GM21423 (cell line): ENCODE data around the gene MAJIN.
"Not testable (repeated sequence)": the region's sequence is repeated elsewhere in the genome, so short reads cannot be mapped to it uniquely, and the experiment has no call there.

Source experiments
- ATAC-seq: cut with Tn5 transposase; IDR thresholded peaks from one replicate; pipeline ENCODE4 v1.9.1; 2021; ENCODE audit warnings: mild to moderate bottlenecking, moderate library complexity; ENCODE audit not compliant: unreplicated experiment

MAJIN gene

DNA sequence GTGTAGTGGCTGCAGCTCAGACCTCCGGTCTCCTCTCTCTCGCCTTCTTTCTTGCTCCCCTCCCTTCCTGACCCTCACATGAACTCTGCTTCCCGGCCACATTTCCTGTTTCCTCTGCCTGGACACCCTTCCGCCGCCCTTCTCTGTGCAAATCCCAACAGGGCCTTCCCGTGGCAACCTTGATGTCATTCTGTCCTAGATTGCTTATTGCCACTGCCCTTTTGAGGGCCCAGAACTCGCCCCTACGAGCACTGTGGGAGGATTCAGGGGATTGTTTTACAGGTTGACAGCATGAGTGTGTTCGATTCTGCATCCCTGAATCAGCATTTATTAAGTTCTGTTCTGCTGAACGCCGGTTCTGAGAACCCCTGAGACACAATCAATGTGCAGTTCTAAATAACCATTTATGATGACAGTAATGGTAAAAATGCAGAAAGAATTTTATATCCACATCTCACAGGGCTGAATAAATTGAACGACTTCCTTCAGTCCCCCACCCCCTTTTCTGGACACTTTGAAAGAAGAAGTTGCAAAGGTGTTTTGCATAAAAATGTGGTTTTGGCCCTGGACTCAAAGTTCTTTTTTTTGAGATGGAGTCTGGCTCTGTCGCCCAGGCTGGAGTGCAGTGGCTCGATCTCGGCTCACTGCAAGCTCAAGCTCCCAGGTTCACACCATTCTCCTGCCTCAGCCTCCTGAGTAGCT lies 18.5 kb upstream of the MAJIN start:
- ATAC-seq = no peak

DNA sequence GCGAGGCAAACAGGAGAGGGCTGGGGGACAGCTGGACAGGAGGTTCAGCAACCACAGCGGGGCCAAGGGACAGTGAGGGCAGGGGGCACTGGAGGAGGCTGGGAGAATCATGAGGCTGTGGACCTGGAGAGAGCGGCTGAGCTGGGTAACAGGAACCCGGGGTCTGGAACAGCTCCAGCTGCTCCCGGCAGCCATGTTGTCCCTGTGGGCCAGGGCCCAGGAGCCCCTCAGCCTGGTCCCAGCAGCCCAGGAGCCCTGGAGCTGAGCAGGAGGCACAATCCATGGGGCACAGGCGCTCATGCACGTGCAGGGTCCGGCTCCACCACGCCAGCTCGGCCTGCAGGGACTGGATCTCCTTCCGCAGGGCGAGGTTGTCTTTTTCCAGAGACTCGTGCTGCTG lies 17.5 kb upstream of the MAJIN start:
- ATAC-seq = no peak

DNA sequence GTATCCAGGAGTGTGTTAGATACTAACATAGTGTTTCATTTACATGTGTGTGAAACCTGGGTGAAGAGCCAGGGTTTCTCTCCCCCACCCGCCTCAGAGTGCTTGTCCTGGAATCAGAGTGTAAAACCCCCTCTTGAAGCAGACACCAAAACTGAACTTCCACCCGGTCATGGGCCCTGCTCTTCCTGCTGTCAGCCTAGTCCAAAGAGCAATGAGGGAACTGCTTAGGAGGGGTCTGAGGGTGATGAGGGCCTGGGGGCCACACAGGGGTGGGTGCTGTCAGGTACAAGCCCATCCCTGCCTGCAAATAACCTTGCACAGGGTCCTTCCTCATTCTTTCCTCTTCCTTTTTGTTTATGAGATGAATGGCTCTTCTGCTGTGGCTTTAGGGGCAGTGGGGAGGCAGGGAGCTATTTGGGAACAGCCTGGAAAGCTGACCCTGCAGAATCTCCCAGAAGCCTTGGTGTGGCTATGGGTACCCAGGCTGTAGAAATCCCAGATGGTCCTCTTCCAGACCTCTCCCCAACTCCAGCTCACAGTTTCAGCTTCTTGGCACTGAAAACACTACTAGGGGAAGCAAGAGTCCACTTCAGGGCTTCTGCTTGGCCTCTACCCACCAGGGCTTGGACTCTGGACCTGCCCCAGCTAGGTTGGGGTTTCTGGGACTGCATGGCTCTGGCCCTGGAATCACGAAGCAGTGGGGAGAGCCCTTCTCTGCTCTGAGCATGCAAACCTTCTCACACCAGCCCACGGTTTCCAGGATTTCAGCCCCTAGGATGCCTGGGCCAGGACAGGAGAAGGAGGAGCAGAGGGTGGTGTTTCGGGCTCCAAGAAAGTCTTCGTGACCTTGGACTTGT lies 16.3 kb upstream of the MAJIN start:
- no peak for ATAC-seq

DNA sequence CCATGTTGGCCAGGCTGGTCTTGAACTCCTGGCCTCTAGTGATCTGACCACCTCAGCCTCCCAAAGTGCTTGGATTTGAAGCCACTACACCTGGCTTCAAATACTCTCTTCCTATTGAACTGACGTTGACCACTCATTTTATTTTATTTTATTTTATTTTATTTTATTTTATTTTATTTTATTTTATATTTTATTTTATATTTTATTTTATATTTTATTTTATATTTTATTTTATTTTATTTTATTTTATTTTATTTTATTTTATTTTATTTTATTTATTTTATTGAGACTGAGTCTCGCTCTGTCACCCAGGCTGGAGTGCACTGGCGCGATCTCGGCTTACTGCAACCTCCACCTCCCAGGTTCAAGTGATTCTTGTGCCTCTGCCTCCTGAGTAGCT lies 11.4 kb upstream of the MAJIN start:
- not testable (repeated sequence) for ATAC-seq

DNA sequence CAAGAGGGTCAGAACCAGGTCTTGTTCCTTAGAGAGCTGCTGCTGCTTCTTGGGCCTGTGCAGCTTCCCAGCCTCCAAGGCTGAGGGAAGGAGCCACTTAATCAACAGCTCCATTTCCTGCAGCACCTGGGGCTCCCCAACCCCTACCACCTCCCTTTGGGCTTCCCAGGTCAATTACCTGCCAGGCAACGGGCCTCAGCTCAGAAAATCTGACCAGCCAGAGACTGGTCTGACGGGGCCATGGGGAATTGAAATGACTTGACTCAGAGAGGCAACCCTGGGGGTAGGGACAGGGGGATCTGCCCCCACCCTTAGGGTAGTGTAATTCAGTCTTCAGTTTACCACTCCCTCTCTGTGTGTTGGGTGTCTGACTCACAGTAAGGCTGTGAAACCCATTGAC lies 4.7 kb upstream of the MAJIN start:
- no peak for ATAC-seq

DNA sequence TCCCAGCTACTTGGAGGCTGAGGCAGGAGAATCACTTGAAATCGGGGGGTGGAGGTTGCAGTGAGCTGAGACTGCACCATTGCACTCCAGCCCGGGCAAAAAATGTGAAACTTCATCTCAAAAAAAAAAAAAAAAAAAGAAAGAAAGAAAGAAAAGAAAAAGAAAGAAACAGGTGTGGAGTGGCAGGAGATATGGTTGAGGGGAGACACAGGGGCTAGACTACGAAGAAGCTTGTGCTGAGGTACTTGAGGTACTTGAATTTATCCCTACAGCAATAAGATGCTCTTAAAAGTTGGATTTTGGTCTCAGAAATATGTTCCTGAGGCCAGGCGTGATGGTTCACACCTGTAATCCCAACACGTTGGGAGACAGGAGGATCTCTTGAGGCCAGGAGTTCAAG lies 2.2 kb upstream of the MAJIN start:
- ATAC-seq = no peak

DNA sequence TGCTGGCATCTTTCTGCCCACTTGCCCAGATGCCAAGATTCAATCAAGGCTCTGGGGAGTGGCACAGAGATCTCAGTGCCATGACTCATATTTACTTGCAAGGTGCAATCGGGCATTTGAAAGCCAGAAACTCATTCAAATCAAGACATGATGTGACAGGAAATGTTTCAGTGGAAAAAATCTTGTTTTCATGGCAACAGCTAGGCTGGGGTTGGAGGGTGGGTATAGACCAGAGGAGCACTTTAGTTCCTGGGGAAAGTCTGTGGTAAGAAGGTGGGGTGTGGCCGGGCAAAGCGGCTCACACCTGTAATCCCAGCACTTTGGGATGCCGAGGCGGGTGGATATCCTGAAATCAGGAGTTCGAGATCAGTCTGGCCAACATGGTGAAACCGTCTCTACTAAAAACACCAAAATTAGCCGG lies 1.2 kb downstream of the MAJIN start:
- ATAC-seq = no peak

DNA sequence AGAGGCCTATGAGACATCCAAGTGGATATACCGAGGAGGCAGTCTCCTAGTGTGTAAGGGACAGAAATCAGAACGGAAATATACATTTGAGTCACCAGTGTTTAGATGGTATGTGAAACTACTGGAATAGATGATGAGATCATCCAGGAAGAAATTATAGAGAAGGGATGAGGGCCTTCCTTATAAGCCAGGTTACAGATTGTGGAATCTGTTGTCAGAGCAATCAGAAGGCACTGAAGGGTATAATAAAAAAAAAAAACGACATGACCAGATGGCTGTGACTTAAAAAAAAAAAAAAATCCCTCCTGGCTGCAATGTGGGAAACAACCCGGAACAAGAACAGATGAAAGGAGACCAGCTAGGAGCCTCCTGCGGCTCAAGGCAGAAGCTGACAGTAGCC lies 2.7 kb downstream of the MAJIN start:
- ATAC-seq = no peak

DNA sequence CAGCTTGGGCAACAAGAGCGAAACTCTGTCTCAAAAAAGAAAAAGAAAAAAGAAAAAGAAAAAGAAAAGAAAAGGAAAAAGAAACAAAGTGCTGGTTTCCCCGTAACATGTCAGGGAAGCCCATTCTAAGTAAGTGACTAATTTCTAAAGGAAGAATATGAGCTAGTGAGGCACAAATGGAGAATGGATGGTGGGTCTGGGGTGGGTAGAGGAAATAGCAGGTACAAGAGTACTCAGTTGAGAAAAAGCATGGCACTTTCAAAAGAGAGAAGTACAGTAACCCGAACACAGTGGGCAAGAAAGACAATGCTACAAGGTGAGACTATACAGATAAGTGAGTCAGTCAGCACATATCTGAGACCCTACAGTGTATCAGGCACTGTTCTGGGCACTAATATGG lies 4.5 kb downstream of the MAJIN start:
- ATAC-seq = no peak

DNA sequence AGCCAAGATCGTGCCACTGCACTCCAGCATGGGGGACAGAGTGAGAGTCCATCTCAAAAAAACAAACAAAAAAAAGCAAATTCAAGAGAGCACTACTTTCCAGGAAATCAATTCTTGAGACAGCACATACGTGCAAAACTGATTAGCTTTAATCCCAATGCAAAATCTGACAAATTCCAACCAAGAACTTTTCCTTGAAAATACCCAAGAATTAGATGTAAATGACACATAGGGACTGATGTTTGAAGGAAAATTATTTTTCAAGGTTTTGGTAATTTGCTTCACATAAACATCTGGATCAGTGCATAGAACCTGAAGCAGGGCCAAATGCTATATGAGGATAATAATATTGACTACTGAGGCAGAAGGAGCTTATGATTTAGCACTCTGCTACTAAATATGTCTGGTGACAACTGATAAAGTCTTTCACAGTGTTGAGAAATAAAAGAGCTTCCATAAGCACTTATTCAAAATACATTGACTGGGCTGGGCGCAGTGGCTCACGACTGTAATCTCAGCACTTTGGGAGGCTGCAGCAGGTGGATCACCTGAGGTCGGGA lies 8.8 kb downstream of the MAJIN start:
- ATAC-seq = no peak

DNA sequence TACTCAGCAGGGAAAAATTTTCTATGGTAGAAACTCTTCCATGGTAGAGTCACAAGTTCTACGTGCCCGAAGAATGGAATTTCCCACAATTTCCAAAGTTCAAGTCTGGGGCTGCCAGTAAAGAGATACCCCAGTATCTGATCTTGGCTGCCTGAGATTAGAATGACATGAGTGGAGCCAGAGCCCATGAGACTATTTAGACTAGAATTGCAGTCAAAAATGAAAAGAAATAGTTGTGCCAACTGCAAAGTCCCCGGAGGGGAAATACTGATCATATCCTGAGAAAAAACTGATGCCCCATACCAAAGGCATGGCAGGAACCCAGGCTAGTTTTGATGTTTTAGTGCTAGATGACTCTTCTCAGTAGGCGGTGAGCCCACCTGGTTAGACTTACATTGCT lies 11.2 kb downstream of the MAJIN start:
- no peak for ATAC-seq

DNA sequence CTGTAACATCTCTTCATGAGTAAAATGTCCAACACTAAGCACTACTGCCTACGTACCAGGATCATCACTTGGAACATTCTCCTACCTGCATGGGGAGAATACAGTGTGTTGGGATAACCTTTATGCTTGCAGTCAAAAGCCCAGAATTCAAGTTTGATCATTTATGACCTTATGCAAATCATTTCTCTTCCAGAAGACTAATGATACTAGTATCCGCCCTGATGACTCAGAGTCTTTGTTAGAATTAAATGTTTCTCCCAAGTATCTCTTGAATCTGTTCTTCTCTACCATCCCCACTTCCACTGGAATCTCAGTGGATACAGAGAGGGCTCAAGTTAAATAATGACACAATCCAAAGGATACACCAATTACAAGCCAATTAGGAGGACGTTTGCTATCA lies 12.4 kb downstream of the MAJIN start:
- no peak for ATAC-seq

DNA sequence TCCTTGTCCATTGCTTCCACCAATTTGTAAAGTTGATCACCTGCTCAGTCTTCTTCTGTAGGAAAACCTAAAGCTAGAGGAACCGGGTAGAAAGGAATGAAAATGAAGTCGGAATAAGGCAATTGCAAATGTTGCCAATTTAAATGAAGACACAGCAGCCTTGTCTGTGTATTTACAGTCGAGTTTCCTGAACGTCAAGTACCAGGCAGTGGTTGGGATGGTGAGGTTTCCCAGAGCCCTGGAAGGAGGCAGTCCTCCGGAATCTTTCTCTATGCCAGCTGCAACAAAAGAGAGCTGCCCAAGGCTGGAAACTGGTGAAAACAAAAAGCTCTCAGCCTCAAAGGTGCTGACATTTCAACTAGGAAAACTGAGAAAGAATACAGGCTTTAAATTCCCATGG lies 17.7 kb downstream of the MAJIN start:
- ATAC-seq = no peak

DNA sequence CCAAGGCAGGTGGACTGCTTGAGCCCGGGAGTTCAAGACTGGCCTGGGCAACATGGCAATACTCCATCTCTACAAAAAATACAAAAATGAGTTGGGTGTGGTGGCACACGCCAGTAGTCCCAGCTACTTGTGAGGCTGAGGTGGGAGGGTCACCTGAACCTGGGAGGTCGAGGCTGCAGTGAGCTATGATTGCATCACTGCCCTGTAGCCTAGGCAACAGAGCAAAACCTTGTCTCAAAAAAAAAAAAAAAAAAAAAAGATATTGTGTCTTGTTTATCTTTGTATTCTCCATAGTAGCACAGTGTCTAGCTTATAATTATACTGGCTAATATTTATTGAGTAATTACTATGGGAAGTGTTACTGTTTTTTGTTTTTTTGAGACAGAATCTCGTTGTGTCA lies 20.4 kb downstream of the MAJIN start:
- ATAC-seq = no peak

DNA sequence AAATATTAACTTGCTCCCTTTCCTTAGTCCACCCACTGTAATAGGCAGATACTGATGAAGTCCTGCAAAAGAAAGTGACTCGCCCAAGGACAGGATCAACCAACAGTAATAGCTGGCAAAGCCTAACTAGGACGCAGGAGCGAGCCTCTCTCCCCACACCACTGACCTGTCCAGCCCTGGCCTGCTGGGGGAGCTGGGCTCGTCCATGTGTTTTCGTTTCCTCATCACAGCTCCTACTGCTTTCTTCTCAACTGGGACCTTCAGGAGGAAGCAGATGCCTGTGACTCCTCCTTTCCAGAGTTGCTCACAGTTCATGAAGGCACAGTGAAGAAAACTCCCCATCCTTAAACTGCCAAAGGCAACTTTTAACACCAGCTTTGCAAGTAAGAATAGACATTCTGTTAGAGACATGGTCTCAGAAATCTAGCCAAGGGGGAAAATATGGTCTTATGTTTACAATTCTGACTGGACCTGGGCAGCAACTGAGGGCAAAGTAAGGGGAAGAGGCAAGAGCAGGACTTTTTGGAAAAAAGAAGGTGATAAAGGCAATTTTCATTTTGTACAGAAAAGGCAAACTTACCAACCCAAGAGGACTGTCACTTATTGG lies 24.6 kb downstream of the MAJIN start:
- no peak for ATAC-seq

DNA sequence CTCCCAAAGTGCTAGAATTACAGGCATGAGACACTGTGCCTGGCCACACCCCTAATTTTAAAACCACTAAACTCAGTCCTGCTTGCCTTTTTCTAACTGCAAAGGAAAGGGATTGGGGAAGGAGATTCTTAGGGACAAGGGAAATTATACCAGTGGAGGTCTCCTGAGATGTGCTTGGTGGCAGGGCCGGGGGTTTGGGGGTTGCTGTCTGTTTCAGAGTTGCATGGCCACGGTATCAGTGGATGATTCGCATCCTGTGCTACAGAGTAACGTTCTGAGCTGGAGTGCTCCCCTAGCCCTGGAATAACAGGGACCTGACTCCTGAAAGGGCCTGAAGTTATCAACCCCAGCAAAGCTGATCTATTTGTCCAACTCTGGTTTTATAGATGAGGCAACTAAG lies 35.4 kb downstream of the MAJIN start:
- ATAC-seq = no peak

DNA sequence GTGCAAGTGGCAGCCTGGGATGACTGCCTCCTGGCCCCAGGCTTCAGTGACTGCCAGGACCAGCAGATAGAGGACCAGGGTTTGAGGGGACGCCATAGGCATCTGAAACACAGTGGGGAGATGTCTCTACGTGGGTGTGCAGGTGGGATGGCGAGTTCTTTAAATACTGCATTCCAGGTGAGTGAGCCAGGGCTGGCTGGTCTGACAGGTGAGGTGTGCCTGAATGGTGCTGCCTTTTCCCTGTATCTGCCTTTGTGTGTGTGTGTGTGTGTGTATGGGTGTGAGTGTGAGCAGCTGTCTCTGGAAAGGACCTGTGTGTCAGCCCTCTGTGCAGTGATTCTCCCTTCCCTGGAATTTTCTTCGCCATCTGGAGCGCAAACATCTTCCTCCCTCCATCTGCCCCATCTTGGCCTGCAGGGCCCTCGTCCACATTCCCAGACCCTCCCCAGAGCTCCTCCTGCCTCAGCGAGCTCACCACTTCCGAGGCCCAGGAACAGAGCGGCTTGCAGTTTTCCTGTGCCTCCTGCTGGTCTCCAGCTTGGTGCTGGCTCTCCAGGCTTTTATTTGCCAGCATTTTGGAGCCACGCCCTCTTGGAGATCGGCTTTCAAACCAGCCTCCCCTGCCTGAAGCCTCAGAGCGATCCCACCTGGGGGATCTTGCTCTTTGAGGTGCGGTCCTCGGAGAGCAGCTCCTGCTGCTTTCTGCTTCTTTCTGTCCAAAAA lies 36.4 kb downstream of the MAJIN start, which contains the start of gene GPHA2:
TSS of gene GPHA2 (minus strand) at position 535 of the 723 bp plus-strand sequence. CDS start at position 102, 433 bp downstream.
- no peak for ATAC-seq

DNA sequence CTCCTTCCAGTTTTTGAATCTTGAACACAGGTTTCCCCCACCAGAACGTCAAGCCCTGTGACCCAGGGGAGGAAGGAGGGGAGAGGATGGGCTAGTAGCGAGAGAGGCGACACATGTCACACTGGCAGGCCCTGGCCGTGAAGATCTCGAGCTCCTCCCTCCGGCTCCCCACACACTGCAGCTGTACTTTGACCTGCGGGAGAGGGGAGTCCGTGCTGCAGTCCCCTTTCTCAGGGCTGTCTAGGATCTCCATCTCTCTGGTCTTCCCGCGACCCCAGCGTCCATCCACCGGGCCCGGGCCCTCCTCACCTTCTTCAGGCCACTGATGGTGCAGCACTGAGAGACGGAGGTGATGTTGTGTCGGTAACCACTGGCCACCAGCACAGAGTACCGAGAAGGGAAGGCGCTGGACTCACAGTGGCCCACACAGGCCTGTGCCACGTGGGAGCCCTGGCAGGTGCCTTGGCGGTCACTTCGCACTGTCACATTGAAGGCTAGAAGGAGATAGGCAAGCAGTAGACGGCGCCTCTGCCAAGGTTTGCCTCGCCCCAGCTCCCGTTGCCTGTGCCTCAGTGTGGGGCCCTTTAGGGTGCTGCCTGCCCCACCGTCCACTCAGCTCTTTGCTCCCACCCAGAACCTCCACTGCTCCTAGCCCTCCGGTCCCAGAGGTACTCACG lies 37.1 kb downstream of the MAJIN start:
- no peak for ATAC-seq

DNA sequence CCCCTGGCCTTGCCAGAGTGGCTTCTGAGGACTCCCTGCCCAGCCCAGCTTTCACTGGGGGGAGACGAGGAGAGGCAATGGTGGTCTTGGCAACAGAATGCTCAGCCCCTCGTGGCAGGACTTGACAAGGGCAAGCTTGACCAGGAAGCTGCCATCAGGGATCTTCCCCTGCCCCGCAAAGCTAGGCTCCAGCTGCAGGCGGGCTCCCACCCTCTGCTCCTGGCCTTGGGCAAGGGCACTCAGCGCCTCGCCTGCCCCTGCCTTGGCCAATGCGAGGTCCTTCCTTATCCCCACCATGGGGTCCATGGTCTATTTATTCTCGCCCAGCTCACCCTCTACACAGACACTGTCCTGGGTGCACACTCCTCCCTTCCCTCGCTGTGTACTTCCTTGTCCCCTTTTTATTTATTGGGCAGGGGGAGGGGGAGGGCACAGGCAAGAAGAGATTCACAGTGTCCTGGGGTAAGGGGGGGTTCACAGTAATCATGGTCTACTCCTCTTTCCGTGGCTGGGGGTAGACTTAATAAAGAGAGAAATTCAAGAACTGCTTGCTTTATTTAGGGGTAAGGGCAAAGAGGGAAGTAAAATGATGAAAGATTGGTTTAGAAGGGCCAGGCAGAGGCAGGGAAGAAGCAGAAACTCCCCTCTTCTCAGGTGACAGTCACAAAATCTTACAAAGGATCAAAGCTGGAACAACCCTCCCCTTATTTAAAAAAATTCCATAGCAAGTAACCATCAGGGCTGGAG lies 37.8 kb downstream of the MAJIN start:
- ATAC-seq = no peak
